Right lobe of liver (tissue), 4 donors: Measurements from ENCODE around the gene MACO1.
"Not testable (repeated sequence)": the region's sequence is repeated elsewhere in the genome, so short reads cannot be mapped to it uniquely, and the experiment has no call there.

Source experiments
- CTCF ChIP-seq, 4 donors: fragments of 200-600 bp in 3 of 4; fragments of 450-650 bp in 1 of 4; IDR thresholded peaks; one replicate each; pipeline versions ENCODE4 v1.5.1 to v1.8.0; 2016 to 2022; ENCODE audit warnings: antibody characterized with exemption in 4 of 4, mild to moderate bottlenecking in 2 of 4
- POLR2A ChIP-seq: fragments of 450-650 bp; IDR thresholded peaks from one replicate; pipeline ENCODE4 v1.6.1; 2017; ENCODE audit warnings: antibody characterized with exemption, mild to moderate bottlenecking
- donor health status: DM: no; HTN: no; CAD: no.
- donor health status: DM: no; HTN: no; CAD: no.
- donor health status: DM: no; HTN: yes; CAD: no.

- TF ChIP-seq POLR2A; CTCF (IDR thresholded peaks at IDR 0.05): not testable (repeated sequence)
Observed at GRCh38 chr1:25405731-25406305, 24.9 kb upstream of the MACO1 start.
